GM04503 (cell line): ENCODE measurements around the gene ZFAND5.
A peak's percentile ranks its signal among the peaks of the same experiment; 100 is the strongest.

Source experiments
- DNase-seq: peaks from one replicate; pipeline ENCODE4 v3.0.0-alpha.2; 2012; ENCODE audit warnings: low read depth

ZFAND5 gene

DNA sequence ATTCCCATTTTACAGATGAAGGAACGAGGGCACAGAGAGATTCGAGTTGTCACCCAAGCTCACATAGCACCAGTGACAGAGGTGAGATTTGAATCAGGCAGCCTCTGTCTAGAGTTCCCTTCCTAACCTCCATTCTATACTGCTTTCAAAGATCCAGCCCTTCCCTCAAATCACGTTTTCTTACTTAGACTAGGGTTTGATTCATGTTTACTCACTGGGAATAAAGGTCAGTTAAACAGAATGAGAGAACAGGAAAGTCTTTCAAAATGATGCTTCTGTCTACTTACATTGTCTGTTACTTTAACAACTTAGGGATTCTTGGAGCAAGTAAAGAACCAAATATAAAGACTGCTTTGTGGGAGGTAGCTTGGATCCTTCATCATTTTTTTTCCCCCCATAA, 40.0 kb downstream of the ZFAND5 start:
- no peak for DNase-seq

DNA sequence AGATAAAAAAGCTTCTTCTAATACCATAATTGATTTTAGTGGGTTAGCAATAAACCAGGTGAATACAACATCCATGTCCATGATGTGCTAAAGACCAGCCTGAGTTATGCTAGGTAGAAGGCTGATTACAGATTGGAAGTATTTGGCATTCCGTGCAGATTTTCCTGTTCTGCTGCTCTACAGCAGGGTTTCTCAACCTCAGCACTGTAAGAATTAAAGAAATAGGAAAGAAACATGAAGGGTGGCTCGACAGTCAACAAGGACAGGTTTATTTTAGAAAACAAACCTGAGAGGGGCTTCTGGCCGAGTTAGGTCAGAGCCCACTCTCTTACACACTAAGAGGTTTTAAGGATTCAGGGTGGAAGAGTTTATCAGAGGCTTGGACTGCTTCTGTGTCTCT, 42.3 kb downstream of the ZFAND5 start:
- no peak for DNase-seq

DNA sequence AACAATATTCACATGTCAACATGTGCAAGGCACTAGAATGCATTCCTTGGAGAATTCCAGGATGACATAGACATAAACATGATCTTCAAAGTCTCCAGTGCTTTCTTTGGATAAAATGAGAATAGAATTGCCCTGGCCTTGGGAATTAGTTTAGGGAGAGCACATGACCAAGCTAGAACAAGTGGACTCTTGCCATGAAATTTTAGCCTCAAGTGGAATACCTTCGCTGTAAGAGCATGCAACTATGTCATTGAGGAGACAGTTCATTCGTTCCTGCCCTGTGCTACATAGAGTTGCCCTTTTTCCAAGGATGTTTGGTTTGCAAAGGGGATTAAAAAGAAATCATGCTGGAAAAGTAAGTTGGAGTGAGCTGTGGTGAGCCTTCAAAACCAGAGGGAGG, 42.7 kb downstream of the ZFAND5 start:
- no peak for DNase-seq

- peak; percentile 58 for DNase-seq
These were observed 49.3 kb downstream of the ZFAND5 start for GRCh38 chr9:72315510-72316311.

DNA sequence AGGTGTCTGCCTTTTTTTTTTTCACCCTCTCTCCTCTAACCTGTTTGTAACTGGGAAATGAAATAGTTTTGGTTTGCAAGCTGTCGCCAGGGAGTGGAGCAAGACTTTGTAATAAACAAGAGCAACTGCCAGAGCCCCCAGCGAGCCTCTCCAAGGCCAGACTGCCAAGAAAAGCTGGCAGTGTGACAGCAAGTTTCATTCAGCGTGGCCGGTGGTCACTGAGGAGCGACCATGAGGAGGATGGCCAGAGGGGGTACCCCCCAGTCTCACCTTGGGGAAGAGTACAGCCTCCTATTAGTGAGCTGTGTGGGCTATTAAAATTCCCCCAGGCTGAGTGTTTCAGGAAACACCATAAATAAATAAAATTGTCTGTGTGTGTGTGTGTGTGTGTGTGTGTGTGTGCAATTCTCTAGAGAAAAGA, 49.9 kb downstream of the ZFAND5 start:
- DNase-seq: no peak

GRCh38 chr9:72313507-72313906, 51.5 kb downstream of the ZFAND5 start:
- no peak for DNase-seq

DNA sequence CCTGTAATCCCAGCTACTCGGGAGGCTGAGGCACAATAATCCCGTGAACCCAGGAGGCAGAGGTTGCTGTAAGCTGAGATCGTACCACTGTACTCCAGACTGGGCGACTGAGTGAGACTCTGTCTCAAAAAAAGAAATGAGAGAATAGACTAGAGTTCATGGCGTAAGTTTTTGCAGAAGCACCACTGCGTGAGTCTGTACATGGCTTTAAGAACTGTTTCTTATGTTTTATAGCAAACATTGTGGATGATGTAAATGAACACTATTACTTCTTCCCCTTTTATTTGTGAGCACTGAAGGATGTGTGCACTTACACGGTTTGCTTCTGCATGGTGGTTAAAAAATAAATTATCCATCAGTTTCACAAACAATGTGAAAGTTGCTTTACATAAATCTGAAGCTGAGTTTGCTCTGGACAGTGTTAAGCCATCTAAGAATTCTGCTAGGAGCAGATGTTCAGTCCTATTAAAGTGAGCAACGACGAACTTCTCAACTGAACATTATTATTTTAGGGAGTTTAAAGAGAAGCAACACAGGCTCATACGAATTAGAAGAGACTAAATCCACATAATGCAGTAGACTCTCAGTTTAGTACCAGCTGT, 52.5 kb downstream of the ZFAND5 start:
- DNase-seq: no peak

GRCh38 chr9:72309364-72310133, 55.5 kb downstream of the ZFAND5 start:
- no peak for DNase-seq

DNA sequence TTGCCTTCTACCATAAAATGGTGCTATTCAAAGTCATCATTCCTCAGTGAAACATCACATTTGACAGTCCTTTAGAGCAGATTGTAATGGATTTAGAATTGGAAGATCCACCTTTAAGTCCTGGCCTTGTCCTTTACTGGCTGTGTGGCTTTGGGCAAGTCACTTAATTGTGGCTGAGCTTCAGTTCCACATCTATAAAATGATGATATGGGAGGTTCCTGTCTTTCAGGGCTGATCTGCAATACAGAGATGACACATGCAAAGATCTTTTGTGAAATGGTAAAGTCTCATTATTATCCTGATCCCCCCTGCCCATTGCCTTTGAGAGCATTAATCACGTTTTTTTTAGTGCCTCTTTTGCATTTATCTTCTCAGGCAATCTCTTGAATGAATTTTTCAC, 58.2 kb downstream of the ZFAND5 start:
- DNase-seq: no peak

DNA sequence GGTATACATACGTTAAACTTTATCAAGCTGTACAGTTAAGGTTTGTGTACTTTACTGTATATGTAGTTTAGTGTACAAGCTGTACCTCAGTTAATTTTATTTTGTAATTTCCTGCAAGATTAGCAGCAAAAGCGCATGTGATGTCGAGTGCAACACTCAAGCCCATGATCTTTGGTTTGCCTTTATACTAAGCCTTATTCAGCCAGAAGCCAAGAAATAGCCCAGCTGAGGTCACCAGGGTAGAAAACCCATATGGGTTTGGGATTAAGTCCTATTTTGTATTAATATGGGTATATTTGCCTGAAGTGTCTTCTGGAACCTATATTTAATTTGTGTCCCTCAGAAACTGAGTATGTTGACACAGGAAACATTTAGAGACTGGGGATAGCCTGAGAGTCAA, 59.3 kb downstream of the ZFAND5 start:
- no peak for DNase-seq

- DNase-seq: no peak
These were observed 59.9 kb downstream of the ZFAND5 start for GRCh38 chr9:72305102-72305546.

DNA sequence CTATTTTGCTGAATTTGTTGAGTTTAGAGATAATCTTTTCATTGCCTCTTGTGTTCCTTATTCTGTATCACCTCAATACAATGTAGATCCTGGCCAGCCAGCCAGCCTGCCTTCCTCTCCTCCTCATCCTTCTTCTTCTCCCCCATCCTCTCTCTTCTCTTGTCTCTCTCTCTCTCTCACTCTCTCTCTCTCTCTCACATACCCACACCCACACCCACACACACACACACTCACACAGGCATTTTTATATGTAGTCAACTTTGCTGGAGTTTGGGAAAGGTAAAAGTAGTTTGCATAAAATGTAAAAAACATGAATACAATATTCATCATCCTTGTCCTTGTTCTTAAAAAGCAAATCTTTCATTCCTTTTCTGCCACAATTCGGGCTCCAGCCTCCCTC, 60.5 kb downstream of the ZFAND5 start:
- no peak for DNase-seq
